IPS-18c (cell line): ENCODE measurements around the gene BPIFB2.
"Not testable (repeated sequence)": the region's sequence is repeated elsewhere in the genome, so short reads cannot be mapped to it uniquely, and the experiment has no call there.

Source experiments
- H3K4me3 ChIP-seq: 2 replicates; pipeline ENCODE4 v1.7.0; 2013; ENCODE audit warnings: low read depth, mild to moderate bottlenecking, low read length, moderate library complexity; ENCODE audit not compliant: insufficient read depth
- H3K9me3 ChIP-seq: one replicate; pipeline ENCODE4 v1.6.1; 2013; ENCODE audit warnings: mild to moderate bottlenecking, low read length, moderate library complexity; ENCODE audit not compliant: control insufficient read depth, insufficient read depth

Gene BPIFB2

DNA sequence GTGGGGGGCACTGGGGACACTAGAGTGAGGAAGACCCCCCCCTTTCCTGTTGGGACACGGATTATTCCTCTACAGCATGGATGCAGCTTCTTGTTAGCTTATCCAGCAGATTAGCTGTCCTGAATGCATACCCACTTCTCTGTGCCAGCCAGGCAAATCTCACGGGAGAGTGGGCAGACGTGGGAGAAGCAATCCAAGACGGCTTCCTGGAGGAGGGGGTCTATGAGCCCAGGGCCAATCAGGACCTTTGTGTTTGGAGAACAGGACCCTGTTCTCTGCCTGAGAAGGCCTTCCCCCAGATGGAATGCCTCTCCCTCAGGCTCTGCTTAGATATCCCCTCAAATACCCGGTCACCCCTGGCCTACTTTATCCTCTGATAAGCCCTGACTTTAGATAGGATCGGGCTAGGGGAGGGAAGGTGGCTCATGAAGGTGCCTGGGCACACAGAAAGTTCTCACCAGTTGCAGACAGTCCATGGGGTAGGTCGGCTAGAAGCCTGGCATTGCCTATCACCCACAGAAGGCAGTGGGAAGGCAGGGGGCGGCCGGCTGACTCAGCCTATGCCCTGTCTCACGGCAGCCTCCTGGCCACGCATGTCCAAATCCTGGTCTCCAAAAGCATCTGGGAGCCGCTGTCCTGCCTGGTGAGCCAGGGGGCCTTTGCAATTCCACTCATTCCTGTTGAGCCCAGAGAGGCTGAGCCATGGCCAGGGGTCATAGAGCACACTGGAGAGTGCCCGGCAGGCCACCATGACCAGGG lies 38.0 kb upstream of the BPIFB2 start:
- no peak overlapping the region for H3K4me3 ChIP-seq

DNA sequence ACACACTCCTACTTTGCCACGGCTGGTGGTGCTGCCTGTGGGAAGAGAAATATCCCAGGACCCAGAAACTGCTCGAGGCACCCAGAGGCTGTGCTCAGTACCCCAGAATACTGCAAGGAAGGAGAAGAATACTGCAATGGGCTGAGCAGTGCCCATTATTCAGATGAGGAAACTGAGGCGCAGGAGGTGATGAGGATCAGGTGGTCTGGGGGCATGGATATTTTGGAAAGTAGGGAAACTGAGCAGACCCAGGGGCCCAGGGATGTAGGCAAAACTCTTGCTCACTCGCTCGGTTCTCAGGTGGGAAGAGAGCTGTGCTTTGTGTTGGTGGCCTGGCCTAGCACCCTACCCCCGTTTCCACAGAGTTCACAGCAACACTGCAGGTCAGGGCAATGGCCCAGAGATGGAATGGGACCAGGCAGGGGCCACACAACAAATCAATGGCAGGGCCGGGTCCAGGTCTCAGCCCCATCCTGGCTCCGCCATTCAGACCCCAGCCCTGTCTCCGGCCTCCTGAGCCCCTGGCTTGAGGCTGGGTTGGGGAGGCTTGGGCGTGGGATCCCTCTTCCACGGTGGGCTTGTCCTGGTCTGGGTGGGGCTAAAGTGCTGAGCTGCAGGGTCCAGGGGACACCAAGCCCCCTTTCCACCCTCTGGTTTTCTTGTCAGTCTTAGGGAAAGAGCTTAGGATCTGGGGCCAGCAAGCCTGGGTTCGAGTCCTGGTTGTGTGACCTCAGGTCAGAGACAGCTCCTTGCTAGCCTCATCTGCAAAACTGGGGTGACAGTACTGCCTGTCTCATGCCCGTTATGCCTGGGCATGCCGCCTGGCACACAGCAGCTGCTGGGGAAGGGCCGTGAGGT lies 37.2 kb upstream of the BPIFB2 start:
- Histone ChIP-seq H3K9me3 (no peaks in the 10 kb centered on the region), H3K4me3 (no peak overlapping the region)

More for the DNA sequence above, 38.0 kb upstream of the BPIFB2 start:
- H3K9me3 ChIP-seq = no peaks in the 10 kb centered on the region

DNA sequence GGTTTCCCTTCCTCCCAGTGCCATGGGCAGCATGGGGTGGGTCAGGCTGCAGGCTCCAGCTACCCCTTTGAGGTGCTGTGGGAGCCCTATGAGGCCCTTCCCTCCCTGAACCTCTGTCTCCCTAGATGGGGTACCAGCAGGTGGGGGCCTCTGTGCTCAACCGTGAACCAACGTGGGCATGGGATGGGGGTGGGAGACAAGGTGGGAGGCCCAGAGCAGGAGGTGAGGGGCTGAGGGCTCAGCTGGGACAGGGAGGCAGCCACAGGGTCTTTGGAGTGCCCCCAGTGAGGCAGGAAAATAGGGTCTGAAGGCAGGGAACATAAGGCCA lies 36.6 kb upstream of the BPIFB2 start:
- Histone ChIP-seq H3K4me3 (no peak overlapping the region), H3K9me3 (no peaks in the 10 kb centered on the region)

DNA sequence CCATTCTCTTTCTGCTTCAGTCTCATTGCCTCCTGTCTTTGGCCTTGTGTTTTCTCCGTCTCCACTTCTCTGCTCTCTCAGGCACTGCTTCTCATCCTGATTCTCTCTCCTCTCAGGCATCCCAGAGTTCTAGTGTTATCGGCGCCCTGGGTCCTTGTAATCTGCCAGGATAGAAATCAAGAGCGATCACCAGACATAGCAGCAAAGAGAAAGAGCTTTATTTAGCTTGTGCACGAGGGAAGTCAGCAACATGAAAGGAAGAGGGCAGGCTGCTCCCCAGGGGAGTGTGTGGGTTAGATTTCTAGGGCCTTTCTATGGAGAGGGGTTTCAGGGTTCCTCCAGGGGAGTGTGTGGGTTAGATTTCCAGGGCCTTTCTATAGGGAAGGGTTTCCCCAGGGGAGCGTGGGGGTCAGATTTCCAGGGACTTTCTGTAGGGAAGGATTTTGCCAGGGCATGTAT lies 35.8 kb upstream of the BPIFB2 start:
- H3K4me3 ChIP-seq = no peak overlapping the region
- peaks cover under 1% of the 10 kb centered on the region for H3K9me3 ChIP-seq

DNA sequence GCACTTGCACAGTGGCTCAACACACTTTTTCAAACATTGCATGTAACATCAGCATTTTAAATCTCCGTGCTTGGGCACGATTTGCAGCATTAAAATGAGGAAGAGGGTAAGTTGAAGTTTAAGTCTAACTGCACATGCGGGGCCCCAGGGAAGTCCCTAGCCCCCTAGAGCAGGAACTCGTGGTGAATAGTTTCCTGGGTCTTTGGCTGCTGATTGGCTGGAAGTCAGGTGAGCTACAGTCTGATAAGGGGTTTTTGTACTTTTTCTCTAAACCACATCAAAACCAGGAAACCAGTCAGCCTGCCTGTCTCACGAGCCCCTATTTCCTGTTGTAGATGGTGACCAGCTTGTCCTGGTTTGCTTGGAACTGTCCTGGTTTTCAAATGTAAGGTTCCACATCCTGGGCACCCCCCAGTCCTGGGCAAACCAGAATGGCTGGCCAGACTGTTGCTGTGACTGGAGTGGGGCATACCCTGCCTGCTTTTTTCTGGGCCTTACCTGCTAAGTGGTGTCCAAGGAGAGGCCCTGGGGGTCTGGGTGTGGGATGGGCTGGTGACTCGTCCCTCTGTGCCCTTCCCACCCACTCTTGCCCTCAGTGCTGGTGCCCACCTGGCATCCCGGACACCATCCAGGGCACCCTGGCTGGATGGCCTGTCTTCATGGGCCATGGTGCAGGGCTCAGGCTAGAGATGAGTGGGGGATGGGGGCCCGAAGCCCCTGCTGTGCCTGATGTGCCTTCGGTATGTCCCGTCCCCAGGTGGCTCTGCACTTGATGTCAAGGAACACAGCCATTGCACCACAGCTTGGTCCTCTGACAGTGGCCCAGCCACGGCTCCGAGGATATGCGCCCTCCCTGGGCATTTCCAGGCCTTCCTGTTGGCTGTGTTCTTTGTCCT lies 35.1 kb upstream of the BPIFB2 start:
- peaks cover 2% of the 10 kb centered on the region for H3K9me3 ChIP-seq
- H3K4me3 ChIP-seq = no peak overlapping the region

DNA sequence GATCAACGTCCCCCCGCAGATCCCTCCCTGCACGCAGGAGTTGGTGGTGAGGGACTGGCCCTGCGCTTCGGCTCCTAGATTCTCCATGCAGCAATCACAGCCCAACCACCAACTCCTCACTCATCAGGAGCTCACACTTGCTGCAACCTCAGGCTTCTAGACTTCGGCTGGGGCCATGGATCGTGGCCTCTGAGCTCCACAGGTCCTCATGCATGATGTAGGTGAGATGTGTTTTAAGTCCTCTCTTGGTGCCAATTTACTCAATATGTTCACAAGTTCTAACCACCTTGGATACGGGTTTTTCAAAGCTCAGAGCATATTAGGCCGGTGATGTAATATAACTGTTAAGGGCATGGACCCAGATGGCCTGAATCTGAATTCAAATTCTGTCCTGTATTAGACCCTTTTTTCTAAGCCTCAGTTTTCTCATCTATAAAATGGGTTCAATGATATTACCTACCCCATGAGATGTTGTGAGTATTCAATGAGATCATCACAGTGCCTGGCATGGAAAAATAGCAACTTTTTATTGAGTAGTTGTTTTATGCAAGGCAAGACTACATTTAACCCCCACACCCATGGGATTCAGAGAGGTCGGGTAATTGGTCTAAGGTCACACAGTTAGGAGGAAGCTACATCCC lies 34.3 kb upstream of the BPIFB2 start:
- H3K4me3 ChIP-seq = no peak overlapping the region
- peaks cover 2% of the 10 kb centered on the region for H3K9me3 ChIP-seq

DNA sequence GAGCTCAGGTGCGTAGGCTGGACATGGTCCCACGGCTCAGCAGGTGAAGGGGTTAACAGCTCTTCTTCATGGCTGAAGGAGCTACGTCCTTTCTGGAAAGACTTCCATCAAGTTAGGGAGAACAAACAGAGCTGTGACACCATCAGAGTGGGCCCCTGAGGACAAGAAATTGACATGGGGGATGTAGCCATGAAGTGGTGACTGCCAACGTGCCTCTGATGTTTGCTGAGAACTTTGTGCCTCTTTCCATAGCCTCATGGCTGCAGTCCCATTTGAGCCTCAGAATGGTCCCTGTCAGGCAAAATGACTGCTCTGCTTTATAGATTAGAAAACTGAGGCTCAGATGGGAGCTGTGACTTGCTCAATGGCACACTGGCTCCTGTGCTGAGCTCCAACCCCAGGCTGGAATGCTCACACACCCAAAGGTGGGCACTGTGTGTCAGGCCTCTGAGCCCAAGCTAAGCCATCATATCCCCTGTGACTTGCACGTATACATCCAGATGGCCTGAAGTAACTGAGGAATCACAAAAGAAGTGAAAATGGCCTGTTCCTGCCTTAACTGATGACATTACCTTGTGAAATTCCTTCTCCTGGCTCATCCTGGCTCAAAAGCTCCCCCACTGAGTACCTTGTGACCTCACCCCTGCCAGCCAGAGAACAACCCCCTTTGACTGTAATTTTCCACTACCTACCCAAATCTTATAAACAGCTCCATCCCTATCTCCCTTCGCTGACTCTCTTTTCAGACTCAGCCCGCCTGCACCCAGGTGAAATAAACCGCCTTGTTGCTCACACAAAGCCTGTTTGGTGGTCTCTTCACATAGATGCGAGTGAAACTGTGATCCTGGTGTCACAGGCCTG lies 33.1 kb upstream of the BPIFB2 start:
- H3K4me3 ChIP-seq, H3K9me3 ChIP-seq: not testable (repeated sequence)

DNA sequence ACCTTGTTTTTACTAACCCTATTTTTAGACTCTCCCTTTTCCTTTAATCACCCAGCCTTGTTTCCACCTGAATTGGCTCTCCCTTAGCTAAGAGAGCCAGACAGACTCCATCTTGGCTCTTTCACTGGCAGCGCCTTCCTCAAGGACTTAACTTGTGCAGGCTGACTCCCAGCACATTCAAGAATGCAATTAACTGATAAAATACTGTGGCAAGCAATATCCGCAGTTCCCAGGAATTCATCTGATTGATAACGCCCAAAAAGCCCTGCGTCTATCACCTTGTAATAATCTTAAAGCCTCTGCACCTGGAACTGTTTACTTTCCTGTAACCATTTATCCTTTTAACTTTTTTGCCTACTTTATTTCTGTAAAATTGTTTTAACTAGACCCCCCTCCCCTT lies 32.4 kb upstream of the BPIFB2 start:
- not testable (repeated sequence) for H3K9me3 ChIP-seq, H3K4me3 ChIP-seq

DNA sequence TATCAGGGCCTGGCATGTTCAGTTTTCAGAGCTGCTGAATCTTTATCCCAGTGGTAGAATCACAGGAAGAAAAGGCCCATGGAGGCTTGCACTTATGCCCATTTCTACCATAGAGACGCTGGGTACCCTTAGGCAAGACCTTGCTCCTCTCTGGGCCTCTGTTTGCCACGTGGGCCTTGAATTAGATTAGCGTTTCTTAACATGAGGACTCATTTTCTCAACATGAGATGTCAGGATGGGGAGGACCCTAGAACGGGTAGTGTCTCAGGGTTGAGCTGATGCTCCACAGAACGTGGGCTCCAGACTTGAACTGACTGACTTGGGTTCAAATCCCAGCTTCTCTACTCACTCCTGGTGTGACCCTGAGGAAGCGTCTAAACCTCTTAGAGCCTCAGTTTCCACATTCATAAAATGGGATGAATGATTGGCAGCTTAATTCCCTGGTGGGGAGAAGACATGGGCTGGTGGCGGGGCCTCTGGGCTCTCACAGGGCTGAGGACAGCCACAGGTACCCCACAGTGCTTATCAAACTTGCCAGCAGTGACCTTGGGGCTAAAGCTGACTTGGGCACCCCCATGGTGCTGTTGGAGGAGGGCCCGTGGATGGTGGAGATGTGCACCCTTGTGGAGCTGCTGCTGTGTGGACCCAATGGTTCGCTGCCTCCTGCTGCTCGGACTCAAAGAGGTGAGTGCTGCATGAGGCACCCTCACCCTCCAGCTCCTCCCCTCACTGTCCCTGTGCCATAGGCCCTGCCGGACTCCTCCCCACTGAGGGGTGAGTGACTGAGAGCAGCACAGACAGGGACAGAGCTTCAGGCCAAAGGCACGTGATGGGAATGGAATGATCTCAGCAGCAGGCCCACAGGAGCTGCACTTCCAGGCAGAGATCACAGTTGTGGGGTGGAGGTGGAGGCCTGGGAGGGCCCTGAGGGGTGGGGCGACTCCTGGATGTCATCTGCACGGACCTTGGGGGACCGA lies 31.5 kb upstream of the BPIFB2 start:
- H3K4me3 ChIP-seq = no peak overlapping the region

DNA sequence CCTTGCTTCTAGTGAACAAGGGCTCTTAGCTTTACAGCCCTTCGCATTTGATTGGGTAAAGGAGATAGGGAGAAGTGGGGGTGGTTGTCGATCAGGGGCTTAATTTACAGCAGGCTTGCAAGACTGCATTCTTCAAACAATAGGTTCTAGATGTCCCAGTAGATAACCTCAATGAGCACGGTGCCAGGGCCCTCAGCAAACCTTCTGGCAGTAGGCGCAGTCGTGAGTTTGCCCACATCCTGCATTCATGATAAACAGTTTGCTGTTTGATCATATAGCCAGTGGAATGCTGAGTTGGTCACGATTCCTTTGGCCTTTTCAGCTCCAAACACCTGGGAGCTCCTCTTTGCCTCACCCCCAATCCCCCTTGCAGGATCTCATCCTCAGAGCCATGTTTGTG lies 30.8 kb upstream of the BPIFB2 start:
- Histone ChIP-seq H3K4me3 (no peak overlapping the region), H3K9me3 (peaks cover 2% of the 10 kb centered on the region)

More for the DNA sequence above, 31.5 kb upstream of the BPIFB2 start:
- H3K9me3 ChIP-seq = peaks cover 2% of the 10 kb centered on the region

DNA sequence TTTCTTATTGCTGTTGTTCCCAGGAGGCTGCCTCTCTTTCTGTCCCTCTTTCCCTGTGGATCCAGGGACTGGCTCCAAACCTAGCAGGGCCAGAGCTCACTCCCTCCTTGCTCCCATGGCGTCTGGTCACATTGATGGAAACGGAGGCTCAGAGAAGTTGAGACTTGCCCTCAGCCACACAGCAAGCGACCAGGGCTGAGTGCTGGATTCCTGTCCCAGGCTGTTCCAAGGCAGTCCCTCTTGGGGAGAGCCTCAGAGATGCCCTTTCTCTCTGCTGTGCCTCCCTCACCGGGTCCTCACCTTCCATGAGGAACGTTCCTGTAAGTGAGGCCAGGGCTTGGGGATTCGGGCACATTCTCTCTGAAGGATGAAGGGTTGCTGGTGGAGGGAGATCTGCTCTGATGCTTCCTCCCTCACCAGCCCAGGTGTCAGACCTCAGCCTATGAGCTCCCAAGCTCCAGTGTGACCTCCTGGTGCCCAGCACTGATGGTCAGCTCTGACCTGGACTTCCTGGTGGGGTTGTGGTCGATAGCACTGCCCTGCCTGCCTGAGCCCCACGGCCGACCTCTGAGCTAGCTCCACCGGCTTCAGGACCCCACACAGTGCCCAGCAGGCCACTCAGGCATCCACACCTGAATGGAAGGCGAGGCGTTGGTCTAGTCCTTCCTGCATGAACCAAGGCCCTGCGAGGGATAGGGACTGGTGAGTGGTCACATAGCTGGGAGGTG lies 30.1 kb upstream of the BPIFB2 start:
- H3K9me3 ChIP-seq = peaks cover 2% of the 10 kb centered on the region
- H3K4me3 ChIP-seq = no peak overlapping the region

DNA sequence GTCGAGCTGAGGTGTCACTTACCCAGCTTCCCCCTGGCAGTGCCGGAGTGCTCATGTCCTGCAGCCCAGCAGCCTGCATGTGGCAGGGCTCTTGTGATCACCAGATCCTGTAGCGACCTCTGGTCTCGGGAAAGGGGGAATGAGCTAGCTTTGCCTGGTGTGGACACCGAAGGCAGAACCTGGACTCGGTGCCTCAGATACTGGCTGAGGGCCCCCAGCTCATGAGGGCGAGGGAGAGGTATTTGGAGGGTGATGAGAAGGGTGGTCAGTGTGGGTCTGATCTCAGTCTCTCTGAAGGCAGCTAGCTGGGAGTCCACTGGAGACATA lies 29.5 kb upstream of the BPIFB2 start:
- Histone ChIP-seq H3K4me3 (no peak overlapping the region), H3K9me3 (peaks cover 2% of the 10 kb centered on the region)

DNA sequence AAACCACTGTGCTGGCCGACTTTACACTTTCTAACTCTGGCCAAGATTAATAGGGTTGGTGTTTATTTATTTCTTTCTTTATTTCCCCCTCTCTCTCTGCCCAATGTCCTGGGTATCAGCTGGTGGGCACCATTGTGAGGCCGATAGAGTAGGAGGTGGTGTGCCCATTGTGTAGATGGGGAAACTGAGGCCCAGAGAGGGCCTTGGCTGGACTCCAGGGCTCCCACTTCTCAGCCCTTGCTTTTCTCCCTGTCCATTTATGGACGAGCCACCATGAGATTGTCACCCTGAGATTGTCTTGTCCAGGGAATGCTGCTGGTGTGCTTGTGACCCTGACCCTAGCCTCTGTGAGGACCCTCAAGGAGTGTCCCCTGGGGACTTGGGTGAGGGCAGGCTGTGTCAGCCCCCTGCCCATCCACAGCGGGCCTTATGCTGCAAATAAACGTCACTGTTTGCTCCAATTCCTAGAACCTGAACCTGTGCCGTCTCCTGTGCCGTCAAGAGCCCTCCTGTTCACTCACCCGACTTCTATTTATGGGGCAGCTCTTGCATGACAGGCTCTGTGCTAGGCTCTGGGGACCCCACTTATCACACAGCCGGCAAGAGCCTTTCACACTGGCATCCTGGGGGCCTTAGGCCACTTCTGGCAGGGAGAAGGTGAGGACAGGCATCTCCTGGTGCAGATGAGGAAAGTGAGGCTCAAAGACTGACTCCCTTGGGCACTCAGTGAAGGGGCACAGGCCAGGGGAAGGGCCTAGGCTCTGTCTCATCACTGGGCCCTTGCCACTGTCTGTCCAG lies 28.1 kb upstream of the BPIFB2 start:
- peaks cover 2% of the 10 kb centered on the region for H3K9me3 ChIP-seq
- no peak overlapping the region for H3K4me3 ChIP-seq
